RPMI8226 (cell line): ENCODE data around the gene MBNL1.
A peak's percentile ranks its signal among the peaks of the same experiment; 100 is the strongest.
"Not testable (repeated sequence)": the region's sequence is repeated elsewhere in the genome, so short reads cannot be mapped to it uniquely, and the experiment has no call there.

ENCODE experiments used
- DNase-seq: peaks from one replicate; pipeline ENCODE4 v3.0.0-alpha.2; 2015

MBNL1 gene

GRCh38 chr3:152382312-152383135 is 113.8 kb downstream of the MBNL1 start:
- no peak for DNase-seq

- DNase-seq: no peak
Observed at GRCh38 chr3:152383136-152383606, 114.4 kb downstream of the MBNL1 start.

GRCh38 chr3:152384412-152384811 is 115.7 kb downstream of the MBNL1 start:
- no peak for DNase-seq

GRCh38 chr3:152385761-152386160 is 117.0 kb downstream of the MBNL1 start:
- no peak for DNase-seq

GRCh38 chr3:152386208-152386607 is 117.5 kb downstream of the MBNL1 start:
- no peak for DNase-seq

DNA sequence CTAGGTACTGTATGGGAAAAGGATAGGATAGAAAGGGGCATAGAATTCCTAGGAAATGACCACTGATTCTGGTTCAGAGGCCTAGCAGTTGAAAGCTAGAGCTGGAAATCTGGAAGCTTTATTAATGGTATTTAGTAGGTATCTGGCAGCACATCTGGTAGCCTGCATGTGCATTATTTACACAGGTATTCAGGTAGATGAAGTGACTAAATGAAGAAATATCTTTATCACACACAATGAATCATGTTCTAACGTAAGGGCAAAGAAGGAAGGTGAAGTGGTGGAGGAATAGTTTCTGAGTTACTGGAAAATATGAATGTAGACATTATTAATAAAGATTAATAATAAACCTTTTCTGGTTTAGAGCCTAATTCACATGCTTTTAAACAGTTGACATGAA is 119.9 kb downstream of the MBNL1 start:
- DNase-seq: no peak

- DNase-seq: no peak
Observed at GRCh38 chr3:152389316-152389934, 120.7 kb downstream of the MBNL1 start.

DNA sequence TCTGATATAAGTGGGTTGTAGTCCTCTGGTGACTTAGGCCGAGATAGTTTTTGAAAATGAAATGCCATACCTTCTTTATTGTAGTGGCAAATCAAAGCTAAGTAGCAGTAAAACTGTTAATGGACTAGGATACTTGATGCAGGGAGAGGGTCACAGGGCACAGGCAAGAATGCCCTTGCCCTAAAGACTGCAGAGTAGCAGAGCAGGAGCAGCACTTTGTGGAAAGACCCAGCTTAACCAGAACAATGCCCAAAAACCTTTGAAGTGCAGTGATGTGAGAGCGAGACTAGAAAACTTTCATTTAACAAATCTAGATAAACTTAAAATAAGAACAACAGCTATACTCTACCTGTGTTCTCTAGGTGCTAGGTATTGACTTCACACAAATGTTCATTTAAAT is 121.9 kb downstream of the MBNL1 start:
- no peak for DNase-seq

- no peak for DNase-seq
Observed at GRCh38 chr3:152391671-152392070, 122.9 kb downstream of the MBNL1 start.

GRCh38 chr3:152392272-152392880 is 123.6 kb downstream of the MBNL1 start:
- DNase-seq: no peak

DNA sequence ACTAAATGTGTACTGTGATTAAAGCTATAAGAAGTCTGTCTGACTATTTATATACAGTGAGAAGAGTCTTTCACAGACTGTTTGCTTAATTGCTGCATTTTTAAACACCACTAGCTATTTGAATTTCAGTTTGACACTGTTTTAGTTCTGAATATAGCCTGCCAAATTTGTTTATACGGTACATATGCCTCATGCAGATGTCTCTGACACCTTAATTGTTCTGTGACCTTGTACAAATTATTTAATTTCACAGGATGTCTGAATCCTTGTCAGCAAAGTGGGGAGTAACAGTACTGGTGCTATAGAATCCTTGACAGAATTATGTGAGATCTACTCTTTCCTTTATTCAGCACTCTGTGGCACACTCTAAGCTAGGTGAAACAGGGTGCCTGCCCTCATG is 125.5 kb downstream of the MBNL1 start:
- no peak for DNase-seq

DNA sequence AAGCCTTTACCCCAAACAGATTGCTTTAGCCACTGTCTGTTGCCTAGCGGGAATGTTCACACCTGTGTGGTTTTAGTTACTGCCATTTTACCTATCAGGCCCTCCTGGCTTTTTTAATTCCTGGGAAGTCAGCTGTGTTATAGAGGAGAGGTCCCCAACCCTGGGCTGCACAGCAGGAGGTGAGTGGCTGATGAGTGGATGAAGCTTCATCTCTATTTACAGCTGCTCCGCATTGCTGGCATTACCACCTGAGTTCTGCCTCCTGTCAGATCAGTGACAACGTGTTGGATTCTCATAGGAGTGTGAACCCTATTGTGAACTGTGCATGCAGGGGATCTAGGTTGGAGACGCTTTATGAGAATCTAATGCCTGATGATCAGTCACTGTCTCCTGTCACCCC is 127.0 kb downstream of the MBNL1 start:
- no peak for DNase-seq

DNA sequence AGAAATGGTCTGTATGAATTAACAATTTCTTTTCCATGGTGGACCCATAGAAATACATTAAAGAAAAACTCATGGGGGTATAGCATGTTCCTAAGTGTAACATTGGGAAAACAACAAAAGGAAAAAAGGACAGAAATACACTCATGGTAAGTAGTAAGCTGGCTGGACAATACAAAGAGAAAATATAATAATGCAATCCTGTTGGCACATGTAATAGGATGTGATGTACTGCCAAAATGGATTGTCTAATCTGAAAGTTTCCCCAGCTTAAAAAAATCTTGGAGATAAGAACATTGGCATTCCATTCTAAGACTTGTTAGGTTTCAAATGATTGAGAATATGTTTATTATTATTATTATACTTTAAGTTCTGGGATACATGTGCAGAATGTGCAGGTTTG is 128.1 kb downstream of the MBNL1 start:
- DNase-seq: no peak

DNA sequence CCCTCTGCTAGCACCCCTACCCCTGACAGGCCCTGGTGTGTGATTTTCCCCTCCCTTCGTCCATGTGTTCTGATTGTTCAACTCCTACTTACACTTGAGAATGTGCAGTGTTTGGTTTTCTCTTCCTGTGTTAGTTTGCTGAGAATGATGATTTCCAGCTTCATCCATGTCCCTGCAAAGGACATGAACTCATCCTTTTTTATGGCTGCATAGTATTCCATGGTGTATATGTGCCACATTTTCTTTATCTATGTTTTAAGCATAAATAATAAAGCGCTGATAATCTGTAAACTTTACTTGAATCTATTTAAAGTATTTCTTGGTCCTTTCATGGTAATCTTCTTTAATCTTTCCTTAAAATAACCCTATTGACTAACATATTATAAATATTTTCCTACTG is 128.6 kb downstream of the MBNL1 start:
- DNase-seq: not testable (repeated sequence)

GRCh38 chr3:152398495-152398894 is 129.8 kb downstream of the MBNL1 start:
- no peak for DNase-seq

- no peak for DNase-seq
Observed at GRCh38 chr3:152399374-152399773, 130.6 kb downstream of the MBNL1 start.

GRCh38 chr3:152400887-152401286 is 132.2 kb downstream of the MBNL1 start:
- no peak for DNase-seq

- DNase-seq: peak; percentile 50
Observed at GRCh38 chr3:152402695-152403451, 134.1 kb downstream of the MBNL1 start.

- DNase-seq: no peak
Observed at GRCh38 chr3:152403632-152404066, 134.9 kb downstream of the MBNL1 start.

- no peak for DNase-seq
Observed at GRCh38 chr3:152404976-152405375, 136.2 kb downstream of the MBNL1 start.

GRCh38 chr3:152405915-152406802 is 137.4 kb downstream of the MBNL1 start:
- no peak for DNase-seq

DNA sequence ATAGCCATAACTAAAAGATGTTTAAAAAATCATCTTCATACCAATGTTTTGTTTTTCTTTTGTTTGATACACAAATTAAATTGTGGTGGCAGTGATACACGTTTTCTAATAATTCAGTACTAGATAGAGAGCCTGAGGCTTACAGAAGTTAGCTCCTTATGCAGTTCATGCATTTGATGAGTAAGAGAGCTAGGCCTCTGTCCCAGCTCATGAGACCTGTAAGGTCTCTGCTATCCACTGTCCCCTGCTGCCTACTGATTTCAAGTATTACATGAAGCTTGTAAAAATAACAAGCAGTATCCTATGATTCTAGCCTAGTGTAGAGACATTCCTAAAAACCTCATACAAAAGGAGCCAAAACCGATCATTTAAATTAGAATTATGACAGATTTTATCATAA is 144.5 kb downstream of the MBNL1 start:
- no peak for DNase-seq
